ENCODE results near the gene BBS7.

DNA sequence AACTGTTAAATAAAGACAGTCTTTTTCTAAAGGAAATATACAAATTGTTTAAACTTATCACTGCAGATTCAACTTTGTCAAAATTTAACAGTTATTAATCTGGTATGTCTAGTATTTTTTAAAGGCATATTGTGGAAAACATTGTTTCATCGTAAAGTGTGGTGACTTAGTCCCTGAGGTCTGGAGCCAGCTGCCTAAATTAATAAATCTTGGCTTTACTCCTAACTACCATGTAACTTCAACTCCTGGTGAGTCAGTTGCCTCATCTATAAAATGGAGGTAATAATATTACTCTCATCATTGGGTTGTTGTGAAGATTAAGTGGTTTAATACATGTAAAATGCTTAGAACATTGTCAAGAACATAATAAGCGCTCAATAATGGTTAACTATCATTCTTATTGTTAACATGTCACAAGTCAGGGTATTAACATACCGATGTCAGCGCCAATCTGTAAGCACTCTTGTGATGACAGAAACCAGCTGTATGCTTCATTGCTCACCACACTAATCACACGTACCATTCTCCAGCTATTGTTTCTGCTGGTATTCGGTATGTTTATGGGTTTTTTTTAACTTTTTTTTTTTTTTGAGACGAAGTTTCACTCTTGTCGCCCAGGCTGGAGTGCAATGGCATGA is 91.2 kb downstream of the BBS7 start:
- TF ChIP-seq, protein P1, sequence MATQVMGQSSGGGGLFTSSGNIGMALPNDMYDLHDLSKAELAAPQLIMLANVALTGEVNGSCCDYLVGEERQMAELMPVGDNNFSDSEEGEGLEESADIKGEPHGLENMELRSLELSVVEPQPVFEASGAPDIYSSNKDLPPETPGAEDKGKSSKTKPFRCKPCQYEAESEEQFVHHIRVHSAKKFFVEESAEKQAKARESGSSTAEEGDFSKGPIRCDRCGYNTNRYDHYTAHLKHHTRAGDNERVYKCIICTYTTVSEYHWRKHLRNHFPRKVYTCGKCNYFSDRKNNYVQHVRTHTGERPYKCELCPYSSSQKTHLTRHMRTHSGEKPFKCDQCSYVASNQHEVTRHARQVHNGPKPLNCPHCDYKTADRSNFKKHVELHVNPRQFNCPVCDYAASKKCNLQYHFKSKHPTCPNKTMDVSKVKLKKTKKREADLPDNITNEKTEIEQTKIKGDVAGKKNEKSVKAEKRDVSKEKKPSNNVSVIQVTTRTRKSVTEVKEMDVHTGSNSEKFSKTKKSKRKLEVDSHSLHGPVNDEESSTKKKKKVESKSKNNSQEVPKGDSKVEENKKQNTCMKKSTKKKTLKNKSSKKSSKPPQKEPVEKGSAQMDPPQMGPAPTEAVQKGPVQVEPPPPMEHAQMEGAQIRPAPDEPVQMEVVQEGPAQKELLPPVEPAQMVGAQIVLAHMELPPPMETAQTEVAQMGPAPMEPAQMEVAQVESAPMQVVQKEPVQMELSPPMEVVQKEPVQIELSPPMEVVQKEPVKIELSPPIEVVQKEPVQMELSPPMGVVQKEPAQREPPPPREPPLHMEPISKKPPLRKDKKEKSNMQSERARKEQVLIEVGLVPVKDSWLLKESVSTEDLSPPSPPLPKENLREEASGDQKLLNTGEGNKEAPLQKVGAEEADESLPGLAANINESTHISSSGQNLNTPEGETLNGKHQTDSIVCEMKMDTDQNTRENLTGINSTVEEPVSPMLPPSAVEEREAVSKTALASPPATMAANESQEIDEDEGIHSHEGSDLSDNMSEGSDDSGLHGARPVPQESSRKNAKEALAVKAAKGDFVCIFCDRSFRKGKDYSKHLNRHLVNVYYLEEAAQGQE (IDR thresholded peaks at IDR 0.05; ENCODE audit: borderline replicate concordance), result no peak
- TF ChIP-seq, protein P1 (CRISPR knock-in tag; IDR thresholded peaks at IDR 0.05; ENCODE audit: low read depth), result no peak
- no peak for TF ChIP-seq POLR2AphosphoS5 (IDR thresholded peaks at IDR 0.05; ENCODE audit: control insufficient read depth, insufficient read depth, low read depth, low read length)
